Urothelium cell line (cell line): Measurements from ENCODE around the gene LAMC3.
A peak's percentile ranks its signal among the peaks of the same experiment; 100 is the strongest.
"Not testable (repeated sequence)": the region's sequence is repeated elsewhere in the genome, so short reads cannot be mapped to it uniquely, and the experiment has no call there.

Source experiments
- DNase-seq: peaks from one replicate; pipeline ENCODE4 v3.0.0; 2011; ENCODE audit warnings: low spot score, mixed read lengths
- FAIRE-seq: peaks from 2 replicates; lab custom pipeline; 2011; peaks lifted over from hg19 to GRCh38; lab: Jason Lieb, UNC

Gene LAMC3

GRCh38 chr9:131092548-131093440 is 83.8 kb downstream of the LAMC3 start:
- DNase-seq (no peak), FAIRE-seq (no peak)

GRCh38 chr9:131094015-131094414 is 85.0 kb downstream of the LAMC3 start:
- no peak for DNase-seq
- no peak for FAIRE-seq

GRCh38 chr9:131094622-131095021 is 85.6 kb downstream of the LAMC3 start:
- FAIRE-seq (no peak), DNase-seq (peak; percentile 41)

- FAIRE-seq: no peak
- DNase-seq: no peak
Observed at GRCh38 chr9:131095666-131096268, 86.8 kb downstream of the LAMC3 start.

- DNase-seq (peak; percentile 78), FAIRE-seq (no peak)
Observed at GRCh38 chr9:131096269-131097125, 87.5 kb downstream of the LAMC3 start, which contains the start of gene AIF1L. AIF1L (plus strand) TSS chr9:131096531; CDS start chr9:131096630, 99 bp downstream.

GRCh38 chr9:131097126-131097947 is 88.4 kb downstream of the LAMC3 start:
- no peak for FAIRE-seq
- DNase-seq: no peak

GRCh38 chr9:131097948-131098278 is 88.9 kb downstream of the LAMC3 start:
- DNase-seq: no peak
- FAIRE-seq: no peak

- FAIRE-seq (no peak), DNase-seq (no peak)
Observed at GRCh38 chr9:131098391-131099101, 89.6 kb downstream of the LAMC3 start.

- FAIRE-seq (no peak), DNase-seq (no peak)
Observed at GRCh38 chr9:131099102-131099606, 90.2 kb downstream of the LAMC3 start.

GRCh38 chr9:131099845-131100244 is 90.9 kb downstream of the LAMC3 start:
- not testable (repeated sequence) for DNase-seq

GRCh38 chr9:131100445-131100844 is 91.5 kb downstream of the LAMC3 start:
- DNase-seq (no peak), FAIRE-seq (no peak)

More at GRCh38 chr9:131099845-131100244, 90.9 kb downstream of the LAMC3 start:
- not testable (repeated sequence) for FAIRE-seq

- DNase-seq: no peak
- no peak for FAIRE-seq
Observed at GRCh38 chr9:131101207-131101964, 92.4 kb downstream of the LAMC3 start.

- no peak for DNase-seq
- FAIRE-seq: no peak
Observed at GRCh38 chr9:131103024-131103423, 94.0 kb downstream of the LAMC3 start.

- no peak for DNase-seq
- FAIRE-seq: no peak
Observed at GRCh38 chr9:131103535-131103934, 94.6 kb downstream of the LAMC3 start.

GRCh38 chr9:131104016-131104740 is 95.2 kb downstream of the LAMC3 start:
- DNase-seq (no peak), FAIRE-seq (no peak)

- DNase-seq (no peak), FAIRE-seq (no peak)
Observed at GRCh38 chr9:131105952-131106351, 97.0 kb downstream of the LAMC3 start.

GRCh38 chr9:131107760-131108159 is 98.8 kb downstream of the LAMC3 start:
- no peak for DNase-seq
- no peak for FAIRE-seq

- DNase-seq: no peak
- FAIRE-seq: no peak
Observed at GRCh38 chr9:131111186-131111853, 102.3 kb downstream of the LAMC3 start.
